ENCODE data around the gene IMPDH2. TPM values are rescaled to one million over a fixed set of nuclear protein-coding genes. Genes with fewer than 3 reads are reported as not detected.
A peak's percentile ranks its signal among the peaks of the same experiment; 100 is the strongest.

The IMPDH2 gene
- total and polyA plus RNA-seq, 2 of the 8 experiments (the other 6 are each of a cell fraction or from before 2014, with no cell fraction given): 374 to 409 TPM

DNA sequence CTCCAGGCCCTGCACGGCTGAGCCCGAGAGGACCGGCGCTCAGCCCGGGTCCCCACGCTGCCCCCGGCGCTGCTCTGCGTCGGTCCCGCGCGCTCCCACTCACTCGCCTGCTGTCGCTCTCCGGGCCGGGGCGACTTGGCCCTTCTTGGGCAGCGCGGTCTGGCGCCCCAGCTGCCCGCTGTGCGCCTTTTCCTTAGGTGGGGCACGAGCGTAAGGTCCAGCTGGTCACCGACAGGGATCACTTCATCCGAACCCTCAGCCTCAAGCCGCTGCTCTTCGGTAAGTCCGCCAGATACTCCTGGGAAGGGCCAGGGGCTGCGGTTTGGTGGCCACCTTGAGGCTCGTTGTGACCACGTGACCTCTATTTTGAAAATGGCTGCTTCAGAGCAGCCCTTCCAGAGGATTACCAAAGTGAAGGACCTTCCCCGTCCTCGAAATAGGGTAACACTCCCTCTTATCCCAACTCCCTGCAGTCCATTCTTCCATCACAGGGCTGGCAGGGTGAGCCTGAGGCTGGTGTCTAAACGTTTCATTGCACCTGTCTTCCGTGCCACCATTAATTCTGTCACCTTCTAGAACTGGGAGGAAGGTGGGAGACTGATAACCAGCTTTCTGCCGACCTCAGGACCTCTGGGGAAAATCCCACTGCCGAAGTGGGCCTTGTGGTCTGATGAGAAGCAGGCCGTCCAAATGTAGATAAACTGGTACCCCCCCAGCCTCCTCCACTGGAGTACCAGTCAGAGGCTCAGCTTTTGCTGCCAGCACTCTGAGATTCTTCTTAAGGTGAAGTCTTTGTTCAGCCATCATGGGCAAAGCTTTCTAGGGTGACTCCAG lies 38.3 kb downstream of the IMPDH2 start (continued):
- TF ChIP-seq, protein P1, sequence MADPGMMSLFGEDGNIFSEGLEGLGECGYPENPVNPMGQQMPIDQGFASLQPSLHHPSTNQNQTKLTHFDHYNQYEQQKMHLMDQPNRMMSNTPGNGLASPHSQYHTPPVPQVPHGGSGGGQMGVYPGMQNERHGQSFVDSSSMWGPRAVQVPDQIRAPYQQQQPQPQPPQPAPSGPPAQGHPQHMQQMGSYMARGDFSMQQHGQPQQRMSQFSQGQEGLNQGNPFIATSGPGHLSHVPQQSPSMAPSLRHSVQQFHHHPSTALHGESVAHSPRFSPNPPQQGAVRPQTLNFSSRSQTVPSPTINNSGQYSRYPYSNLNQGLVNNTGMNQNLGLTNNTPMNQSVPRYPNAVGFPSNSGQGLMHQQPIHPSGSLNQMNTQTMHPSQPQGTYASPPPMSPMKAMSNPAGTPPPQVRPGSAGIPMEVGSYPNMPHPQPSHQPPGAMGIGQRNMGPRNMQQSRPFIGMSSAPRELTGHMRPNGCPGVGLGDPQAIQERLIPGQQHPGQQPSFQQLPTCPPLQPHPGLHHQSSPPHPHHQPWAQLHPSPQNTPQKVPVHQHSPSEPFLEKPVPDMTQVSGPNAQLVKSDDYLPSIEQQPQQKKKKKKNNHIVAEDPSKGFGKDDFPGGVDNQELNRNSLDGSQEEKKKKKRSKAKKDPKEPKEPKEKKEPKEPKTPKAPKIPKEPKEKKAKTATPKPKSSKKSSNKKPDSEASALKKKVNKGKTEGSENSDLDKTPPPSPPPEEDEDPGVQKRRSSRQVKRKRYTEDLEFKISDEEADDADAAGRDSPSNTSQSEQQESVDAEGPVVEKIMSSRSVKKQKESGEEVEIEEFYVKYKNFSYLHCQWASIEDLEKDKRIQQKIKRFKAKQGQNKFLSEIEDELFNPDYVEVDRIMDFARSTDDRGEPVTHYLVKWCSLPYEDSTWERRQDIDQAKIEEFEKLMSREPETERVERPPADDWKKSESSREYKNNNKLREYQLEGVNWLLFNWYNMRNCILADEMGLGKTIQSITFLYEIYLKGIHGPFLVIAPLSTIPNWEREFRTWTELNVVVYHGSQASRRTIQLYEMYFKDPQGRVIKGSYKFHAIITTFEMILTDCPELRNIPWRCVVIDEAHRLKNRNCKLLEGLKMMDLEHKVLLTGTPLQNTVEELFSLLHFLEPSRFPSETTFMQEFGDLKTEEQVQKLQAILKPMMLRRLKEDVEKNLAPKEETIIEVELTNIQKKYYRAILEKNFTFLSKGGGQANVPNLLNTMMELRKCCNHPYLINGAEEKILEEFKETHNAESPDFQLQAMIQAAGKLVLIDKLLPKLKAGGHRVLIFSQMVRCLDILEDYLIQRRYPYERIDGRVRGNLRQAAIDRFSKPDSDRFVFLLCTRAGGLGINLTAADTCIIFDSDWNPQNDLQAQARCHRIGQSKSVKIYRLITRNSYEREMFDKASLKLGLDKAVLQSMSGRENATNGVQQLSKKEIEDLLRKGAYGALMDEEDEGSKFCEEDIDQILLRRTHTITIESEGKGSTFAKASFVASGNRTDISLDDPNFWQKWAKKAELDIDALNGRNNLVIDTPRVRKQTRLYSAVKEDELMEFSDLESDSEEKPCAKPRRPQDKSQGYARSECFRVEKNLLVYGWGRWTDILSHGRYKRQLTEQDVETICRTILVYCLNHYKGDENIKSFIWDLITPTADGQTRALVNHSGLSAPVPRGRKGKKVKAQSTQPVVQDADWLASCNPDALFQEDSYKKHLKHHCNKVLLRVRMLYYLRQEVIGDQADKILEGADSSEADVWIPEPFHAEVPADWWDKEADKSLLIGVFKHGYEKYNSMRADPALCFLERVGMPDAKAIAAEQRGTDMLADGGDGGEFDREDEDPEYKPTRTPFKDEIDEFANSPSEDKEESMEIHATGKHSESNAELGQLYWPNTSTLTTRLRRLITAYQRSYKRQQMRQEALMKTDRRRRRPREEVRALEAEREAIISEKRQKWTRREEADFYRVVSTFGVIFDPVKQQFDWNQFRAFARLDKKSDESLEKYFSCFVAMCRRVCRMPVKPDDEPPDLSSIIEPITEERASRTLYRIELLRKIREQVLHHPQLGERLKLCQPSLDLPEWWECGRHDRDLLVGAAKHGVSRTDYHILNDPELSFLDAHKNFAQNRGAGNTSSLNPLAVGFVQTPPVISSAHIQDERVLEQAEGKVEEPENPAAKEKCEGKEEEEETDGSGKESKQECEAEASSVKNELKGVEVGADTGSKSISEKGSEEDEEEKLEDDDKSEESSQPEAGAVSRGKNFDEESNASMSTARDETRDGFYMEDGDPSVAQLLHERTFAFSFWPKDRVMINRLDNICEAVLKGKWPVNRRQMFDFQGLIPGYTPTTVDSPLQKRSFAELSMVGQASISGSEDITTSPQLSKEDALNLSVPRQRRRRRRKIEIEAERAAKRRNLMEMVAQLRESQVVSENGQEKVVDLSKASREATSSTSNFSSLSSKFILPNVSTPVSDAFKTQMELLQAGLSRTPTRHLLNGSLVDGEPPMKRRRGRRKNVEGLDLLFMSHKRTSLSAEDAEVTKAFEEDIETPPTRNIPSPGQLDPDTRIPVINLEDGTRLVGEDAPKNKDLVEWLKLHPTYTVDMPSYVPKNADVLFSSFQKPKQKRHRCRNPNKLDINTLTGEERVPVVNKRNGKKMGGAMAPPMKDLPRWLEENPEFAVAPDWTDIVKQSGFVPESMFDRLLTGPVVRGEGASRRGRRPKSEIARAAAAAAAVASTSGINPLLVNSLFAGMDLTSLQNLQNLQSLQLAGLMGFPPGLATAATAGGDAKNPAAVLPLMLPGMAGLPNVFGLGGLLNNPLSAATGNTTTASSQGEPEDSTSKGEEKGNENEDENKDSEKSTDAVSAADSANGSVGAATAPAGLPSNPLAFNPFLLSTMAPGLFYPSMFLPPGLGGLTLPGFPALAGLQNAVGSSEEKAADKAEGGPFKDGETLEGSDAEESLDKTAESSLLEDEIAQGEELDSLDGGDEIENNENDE (IDR thresholded peaks at IDR 0.05; ENCODE audit: insufficient replicate concordance, low read length): no peak
- TF ChIP-seq RNF2 (IDR thresholded peaks at IDR 0.05; ENCODE audit: borderline replicate concordance, low read depth, low read length, missing control alignments, poor library complexity, severe bottlenecking) (no peak), KDM4A (IDR thresholded peaks at IDR 0.05; ENCODE audit: low read depth, low read length, severe bottlenecking) (peak; percentile 14), POU5F1 (IDR thresholded peaks at IDR 0.05; ENCODE audit: low read depth, low read length) (no peak), TCF12 (IDR thresholded peaks at IDR 0.05; ENCODE audit: low read depth, low read length) (no peak), CBX5 (IDR thresholded peaks at IDR 0.05; ENCODE audit: low read depth, low read length) (no peak), SIN3A (conservative IDR thresholded peaks at IDR 0.05 in 1 of 2, IDR thresholded peaks at IDR 0.05 in 1 of 2; ENCODE audit: low read depth in 1 of 2, low read length in 2 of 2) (no peak; a peak in 1 of 4 replicates), EZH2 (IDR thresholded peaks at IDR 0.05; ENCODE audit: low read depth, low read length, severe bottlenecking) (no peak)

Data from H1 (cell line).